ENCODE measurements around the gene REP15. TPM values are rescaled to one million over a fixed set of nuclear protein-coding genes. Genes with fewer than 3 reads are reported as not detected.

REP15 gene
- total RNA-seq, 1 experiment from 2014 or later: 1.3 TPM

GRCh38 chr12:27672643-27673042 lies 23.6 kb upstream of the REP15 start:
- H3K4me3 Mint-ChIP-seq: no peak overlapping the region
- no peak overlapping the region for H2AK5ac ChIP-seq (ENCODE audit: insufficient read length, low read length)
- H4K91ac ChIP-seq (ENCODE audit: insufficient read length, low read depth, low read length): no peak overlapping the region
- no peak overlapping the region for H3K23ac ChIP-seq (ENCODE audit: insufficient read length, low read depth, low read length)
- H3K14ac ChIP-seq (ENCODE audit: insufficient read depth, low read length): no peak overlapping the region
- H3K4me1 ChIP-seq (ENCODE audit: insufficient read depth, low read length): no peaks in the 10 kb centered on the region
- H3K27ac ChIP-seq (ENCODE audit: insufficient read length, low read depth, low read length): no peak overlapping the region
- TF ChIP-seq CTCF (conservative IDR thresholded peaks at IDR 0.05): no peak
- no peak overlapping the region for H2BK12ac ChIP-seq (ENCODE audit: insufficient read length, low read depth, low read length)
- H3T11ph ChIP-seq (ENCODE audit: low read length): no peak overlapping the region
- no peak overlapping the region for H2AFZ ChIP-seq (ENCODE audit: low read length)
- H3K79me2 ChIP-seq (ENCODE audit: insufficient read depth, low read length): no peaks in the 10 kb centered on the region
- H3K18ac ChIP-seq (ENCODE audit: insufficient read length, low read depth, low read length): no peak overlapping the region
- no peak overlapping the region for H2BK15ac ChIP-seq (ENCODE audit: low read depth, low read length)
- H2BK5ac ChIP-seq (ENCODE audit: insufficient read length, low read length): no peak overlapping the region
- H2BK120ac ChIP-seq (ENCODE audit: low read depth, low read length, poor library complexity, severe bottlenecking): no peak overlapping the region
- H3K23me2 ChIP-seq (ENCODE audit: insufficient read length, low read depth, low read length, poor library complexity, severe bottlenecking): no peaks in the 10 kb centered on the region
- DNase-seq: no peak
- no peaks in the 10 kb centered on the region for H3K4me1 Mint-ChIP-seq
- H3K9me3 Mint-ChIP-seq: no peaks in the 10 kb centered on the region
- no peak overlapping the region for H3K56ac ChIP-seq (ENCODE audit: insufficient read length, low read depth, low read length)
- H3K27me3 Mint-ChIP-seq (ENCODE audit: low read depth): no peaks in the 10 kb centered on the region
- H3K27ac Mint-ChIP-seq: no peak overlapping the region
- H3K4me2 ChIP-seq (ENCODE audit: insufficient read depth, insufficient read length, low read length): no peak overlapping the region
- H3K36me3 Mint-ChIP-seq (ENCODE audit: insufficient read depth in 1 of 3, low read depth in 3 of 3): peaks cover 0 to 7% (median 0%) of the 10 kb centered on the region in 3 experiments; a peak in 3 of 7 replicates
- no peak overlapping the region for H3K4ac ChIP-seq (ENCODE audit: low read depth, low read length)
- no peaks in the 10 kb centered on the region for H4K20me1 ChIP-seq (ENCODE audit: control insufficient read depth, insufficient read depth, insufficient read length)
- H3K27me3 ChIP-seq (ENCODE audit: insufficient read depth, low read length): no peaks in the 10 kb centered on the region
- no peak overlapping the region for H2BK20ac ChIP-seq (ENCODE audit: low read depth, low read length, poor library complexity, severe bottlenecking)
- no peaks in the 10 kb centered on the region for H3K79me1 ChIP-seq (ENCODE audit: insufficient read depth, low read depth, low read length, poor library complexity, severe bottlenecking)
- no peaks in the 10 kb centered on the region for H3K9me3 ChIP-seq (ENCODE audit: control insufficient read depth, low read depth, low read length)
- no CpG with 5 or more reads among the region's 1 CpG for WGBS (ENCODE audit: extremely low coverage, insufficient read length, low lambda C conversion rate)
- H4K5ac ChIP-seq (ENCODE audit: insufficient read length, low read depth, low read length): no peak overlapping the region
- H4K8ac ChIP-seq (replicated peaks; ENCODE audit: insufficient read length, low read depth, low read length): no peak overlapping the region
- no peak overlapping the region for H3K9ac ChIP-seq (ENCODE audit: extremely low read depth, insufficient read length, low read length)
